Measurements from ENCODE around the gene VAT1L.

DNA sequence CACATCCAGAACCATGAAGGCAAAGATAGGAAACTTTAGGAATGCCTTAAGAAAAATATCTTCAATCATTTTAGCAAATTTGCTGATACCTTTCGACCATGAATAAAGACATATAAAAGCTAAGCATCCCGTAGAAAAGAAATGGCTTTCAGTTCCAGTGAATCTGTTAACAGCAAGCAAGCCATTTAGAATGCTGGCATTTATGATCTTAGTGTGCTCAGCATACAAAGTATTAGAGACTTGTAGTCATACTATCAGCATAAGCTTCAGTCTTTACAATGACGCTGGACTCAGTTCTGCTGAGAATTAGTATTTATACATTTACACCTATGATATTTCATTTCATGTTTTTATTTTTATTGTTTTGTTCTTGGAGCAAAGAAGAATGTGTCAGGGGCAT is 38.7 kb downstream of the VAT1L start:
- no peak for TF ChIP-seq CBX3 (IDR thresholded peaks at IDR 0.05; ENCODE audit: low read depth)
- TF ChIP-seq, protein P1, sequence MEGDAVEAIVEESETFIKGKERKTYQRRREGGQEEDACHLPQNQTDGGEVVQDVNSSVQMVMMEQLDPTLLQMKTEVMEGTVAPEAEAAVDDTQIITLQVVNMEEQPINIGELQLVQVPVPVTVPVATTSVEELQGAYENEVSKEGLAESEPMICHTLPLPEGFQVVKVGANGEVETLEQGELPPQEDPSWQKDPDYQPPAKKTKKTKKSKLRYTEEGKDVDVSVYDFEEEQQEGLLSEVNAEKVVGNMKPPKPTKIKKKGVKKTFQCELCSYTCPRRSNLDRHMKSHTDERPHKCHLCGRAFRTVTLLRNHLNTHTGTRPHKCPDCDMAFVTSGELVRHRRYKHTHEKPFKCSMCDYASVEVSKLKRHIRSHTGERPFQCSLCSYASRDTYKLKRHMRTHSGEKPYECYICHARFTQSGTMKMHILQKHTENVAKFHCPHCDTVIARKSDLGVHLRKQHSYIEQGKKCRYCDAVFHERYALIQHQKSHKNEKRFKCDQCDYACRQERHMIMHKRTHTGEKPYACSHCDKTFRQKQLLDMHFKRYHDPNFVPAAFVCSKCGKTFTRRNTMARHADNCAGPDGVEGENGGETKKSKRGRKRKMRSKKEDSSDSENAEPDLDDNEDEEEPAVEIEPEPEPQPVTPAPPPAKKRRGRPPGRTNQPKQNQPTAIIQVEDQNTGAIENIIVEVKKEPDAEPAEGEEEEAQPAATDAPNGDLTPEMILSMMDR (IDR thresholded peaks at IDR 0.05 in 2 of 3, conservative IDR thresholded peaks at IDR 0.05 in 1 of 3; ENCODE audit: borderline replicate concordance in 1 of 3, insufficient read depth in 1 of 3, low read depth in 2 of 3, low read length in 2 of 3), result no peak
- TF ChIP-seq, protein P2, sequence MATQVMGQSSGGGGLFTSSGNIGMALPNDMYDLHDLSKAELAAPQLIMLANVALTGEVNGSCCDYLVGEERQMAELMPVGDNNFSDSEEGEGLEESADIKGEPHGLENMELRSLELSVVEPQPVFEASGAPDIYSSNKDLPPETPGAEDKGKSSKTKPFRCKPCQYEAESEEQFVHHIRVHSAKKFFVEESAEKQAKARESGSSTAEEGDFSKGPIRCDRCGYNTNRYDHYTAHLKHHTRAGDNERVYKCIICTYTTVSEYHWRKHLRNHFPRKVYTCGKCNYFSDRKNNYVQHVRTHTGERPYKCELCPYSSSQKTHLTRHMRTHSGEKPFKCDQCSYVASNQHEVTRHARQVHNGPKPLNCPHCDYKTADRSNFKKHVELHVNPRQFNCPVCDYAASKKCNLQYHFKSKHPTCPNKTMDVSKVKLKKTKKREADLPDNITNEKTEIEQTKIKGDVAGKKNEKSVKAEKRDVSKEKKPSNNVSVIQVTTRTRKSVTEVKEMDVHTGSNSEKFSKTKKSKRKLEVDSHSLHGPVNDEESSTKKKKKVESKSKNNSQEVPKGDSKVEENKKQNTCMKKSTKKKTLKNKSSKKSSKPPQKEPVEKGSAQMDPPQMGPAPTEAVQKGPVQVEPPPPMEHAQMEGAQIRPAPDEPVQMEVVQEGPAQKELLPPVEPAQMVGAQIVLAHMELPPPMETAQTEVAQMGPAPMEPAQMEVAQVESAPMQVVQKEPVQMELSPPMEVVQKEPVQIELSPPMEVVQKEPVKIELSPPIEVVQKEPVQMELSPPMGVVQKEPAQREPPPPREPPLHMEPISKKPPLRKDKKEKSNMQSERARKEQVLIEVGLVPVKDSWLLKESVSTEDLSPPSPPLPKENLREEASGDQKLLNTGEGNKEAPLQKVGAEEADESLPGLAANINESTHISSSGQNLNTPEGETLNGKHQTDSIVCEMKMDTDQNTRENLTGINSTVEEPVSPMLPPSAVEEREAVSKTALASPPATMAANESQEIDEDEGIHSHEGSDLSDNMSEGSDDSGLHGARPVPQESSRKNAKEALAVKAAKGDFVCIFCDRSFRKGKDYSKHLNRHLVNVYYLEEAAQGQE (IDR thresholded peaks at IDR 0.05; ENCODE audit: low read depth), result no peak
- no peak for TF ChIP-seq RAD21 (IDR thresholded peaks at IDR 0.05; ENCODE audit: low read depth)
- TF ChIP-seq ELF1 (IDR thresholded peaks at IDR 0.05; ENCODE audit: borderline replicate concordance, low read depth), result no peak
- TF ChIP-seq, protein P3, sequence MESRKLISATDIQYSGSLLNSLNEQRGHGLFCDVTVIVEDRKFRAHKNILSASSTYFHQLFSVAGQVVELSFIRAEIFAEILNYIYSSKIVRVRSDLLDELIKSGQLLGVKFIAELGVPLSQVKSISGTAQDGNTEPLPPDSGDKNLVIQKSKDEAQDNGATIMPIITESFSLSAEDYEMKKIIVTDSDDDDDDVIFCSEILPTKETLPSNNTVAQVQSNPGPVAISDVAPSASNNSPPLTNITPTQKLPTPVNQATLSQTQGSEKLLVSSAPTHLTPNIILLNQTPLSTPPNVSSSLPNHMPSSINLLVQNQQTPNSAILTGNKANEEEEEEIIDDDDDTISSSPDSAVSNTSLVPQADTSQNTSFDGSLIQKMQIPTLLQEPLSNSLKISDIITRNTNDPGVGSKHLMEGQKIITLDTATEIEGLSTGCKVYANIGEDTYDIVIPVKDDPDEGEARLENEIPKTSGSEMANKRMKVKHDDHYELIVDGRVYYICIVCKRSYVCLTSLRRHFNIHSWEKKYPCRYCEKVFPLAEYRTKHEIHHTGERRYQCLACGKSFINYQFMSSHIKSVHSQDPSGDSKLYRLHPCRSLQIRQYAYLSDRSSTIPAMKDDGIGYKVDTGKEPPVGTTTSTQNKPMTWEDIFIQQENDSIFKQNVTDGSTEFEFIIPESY (IDR thresholded peaks at IDR 0.05; ENCODE audit: extremely low read depth, insufficient replicate concordance, low read length), result no peak
- TF ChIP-seq POLR2A (IDR thresholded peaks at IDR 0.05; ENCODE audit: borderline replicate concordance, extremely low read depth, insufficient read depth, insufficient read length), result no peak
- no peak for TF ChIP-seq EZH2 (IDR thresholded peaks at IDR 0.05)
- TF ChIP-seq SP1 (IDR thresholded peaks at IDR 0.05; ENCODE audit: low read depth), result no peak
- no peak for TF ChIP-seq FOSL1 (IDR thresholded peaks at IDR 0.05; ENCODE audit: low read depth)
